ENCODE results near the gene USP21.

USP21 gene

DNA sequence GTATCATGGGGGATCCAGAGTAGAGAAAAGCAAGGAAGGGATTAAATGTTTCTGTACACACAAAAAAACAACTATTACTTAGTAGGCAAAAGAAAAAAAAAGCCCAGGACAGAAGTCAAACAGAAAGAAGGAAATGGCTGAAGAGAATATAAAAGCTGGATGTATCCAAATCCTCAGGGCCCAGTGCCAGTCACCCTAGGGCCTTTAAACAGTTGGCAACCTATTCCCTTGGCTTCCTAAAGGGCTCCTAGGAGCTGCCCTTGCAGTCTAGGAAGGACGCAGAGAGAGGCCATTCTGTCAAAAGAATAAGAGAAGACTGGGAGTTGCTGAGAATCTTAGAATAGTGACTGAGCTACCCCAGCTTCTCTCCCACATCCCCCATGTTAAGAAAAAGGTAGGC, 13.0 kb downstream of the USP21 start:
- no peak for DNase-seq

GRCh38 chr1:161172776-161173376, 13.6 kb downstream of the USP21 start:
- DNase-seq = no peak

- no peak for DNase-seq
Observed at GRCh38 chr1:161173711-161174110, 14.4 kb downstream of the USP21 start.

DNA sequence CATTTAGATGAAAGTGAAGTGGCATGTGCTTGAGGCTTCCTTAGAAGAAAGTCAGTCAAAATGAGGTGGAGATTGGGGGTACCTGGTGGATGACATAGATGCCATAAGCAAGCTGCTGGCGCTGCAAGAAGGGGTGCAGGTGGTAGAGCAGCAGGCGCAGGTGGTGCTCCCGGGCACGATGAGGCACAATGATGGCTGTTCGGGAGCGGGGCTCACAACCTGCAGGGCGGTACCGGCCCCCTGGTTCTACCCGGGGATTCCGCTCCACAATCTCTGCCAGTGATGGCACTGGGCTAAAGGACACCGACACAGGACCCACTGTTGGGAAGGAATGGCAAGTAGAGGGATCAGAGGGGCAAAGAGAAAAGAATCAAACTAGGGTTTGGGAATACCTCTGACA, 15.6 kb downstream of the USP21 start:
- no peak for DNase-seq

DNA sequence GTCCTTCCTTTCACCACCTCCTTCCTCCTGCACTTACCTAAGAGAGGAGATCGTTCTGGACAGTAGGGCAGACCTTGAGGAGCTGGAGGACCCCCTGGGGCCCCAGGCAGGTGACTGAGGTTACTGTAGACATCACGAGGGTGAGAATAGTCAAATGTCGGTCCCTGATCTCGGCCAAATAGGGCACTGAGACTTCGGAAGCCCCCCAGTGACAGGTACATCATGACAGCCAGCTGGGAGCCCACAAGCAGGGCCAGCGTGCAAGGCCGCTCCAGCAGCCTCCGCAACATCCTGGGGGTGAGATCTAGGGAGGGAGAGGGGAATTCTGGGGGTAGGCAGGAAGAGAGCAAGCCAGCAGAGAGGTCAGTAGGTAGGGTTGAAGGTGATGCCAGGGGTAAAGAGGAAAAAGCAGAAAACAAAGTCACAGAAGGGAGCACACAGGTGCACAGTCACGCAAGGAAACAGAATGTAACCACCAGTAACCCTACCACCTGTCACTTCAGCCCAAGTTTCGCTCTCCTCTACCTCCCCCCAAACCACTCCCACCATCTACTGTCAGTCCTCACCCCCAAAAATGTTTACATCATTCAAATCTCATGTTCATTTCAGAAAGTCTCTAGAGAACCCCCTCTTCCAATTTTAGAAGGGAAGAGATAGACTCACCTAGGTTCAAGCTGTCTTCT, 16.6 kb downstream of the USP21 start:
- no peak for DNase-seq

GRCh38 chr1:161176468-161177111, 17.3 kb downstream of the USP21 start:
- DNase-seq = no peak

DNA sequence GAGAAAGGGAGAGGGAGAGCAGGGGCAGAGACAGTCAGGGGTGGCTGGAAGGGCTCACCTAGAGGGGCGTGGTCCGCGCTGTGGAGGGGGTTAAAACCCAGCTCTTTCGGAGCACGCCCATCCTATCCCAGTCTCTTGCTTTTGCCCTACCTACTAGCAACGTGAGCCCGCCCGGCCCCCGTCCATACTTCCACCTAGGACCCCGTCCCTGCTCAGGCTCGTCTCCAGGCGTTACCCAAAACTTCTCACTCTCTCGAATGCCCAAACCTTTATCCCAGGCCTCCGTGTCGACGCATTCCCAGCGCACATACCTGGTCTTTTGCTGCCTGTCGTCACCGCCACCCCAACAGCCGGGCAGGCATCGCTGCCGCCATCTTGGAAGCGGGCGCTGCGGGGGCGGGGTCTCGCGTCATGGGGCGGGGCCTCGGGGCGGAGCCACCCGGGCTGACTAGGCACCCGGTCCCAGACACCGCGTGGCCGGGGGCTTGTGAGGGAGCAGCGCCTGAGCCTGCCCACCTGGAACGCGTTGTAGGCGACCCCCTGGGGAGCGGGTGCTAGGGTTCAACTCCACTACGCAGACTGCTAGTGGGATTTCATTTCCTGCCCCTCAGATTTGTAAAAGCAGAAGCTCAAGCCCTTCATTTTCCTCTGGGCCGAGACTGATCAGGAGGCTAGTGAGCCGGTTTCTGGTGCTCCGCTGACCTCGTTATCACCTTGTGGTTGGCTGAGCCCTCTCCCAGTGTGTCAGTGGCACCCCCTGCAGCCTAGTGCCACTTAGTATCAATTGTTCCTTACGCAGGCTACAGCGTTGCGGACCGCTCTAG, 18.0 kb downstream of the USP21 start, which contains the start of gene B4GALT3:
B4GALT3 (minus strand) TSS at position 396 of the 824 bp plus-strand sequence. CDS start 1,447 bp downstream, outside the sequence.
- DNase-seq = peak; percentile 61

- no peak for DNase-seq
Observed at GRCh38 chr1:161177936-161178244, 18.6 kb downstream of the USP21 start.

DNA sequence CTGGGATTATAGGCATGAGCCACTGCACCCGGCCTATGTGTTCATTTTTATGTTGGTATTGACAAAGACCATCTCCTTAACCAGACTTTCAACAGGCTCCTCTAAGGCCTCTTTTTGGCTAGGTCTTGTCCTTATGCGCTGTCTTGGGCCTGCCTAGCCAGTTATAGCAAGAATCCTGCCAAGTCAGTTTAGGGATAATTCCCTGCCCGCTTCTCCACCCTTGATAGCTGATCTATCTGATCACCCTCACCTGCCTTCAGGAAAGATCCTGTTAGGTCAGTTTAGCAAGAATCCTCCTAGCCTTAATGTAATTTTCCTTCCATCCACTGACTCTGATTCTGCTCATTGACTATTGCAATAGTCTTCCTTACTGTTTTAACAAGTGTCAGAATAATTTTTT, 20.4 kb downstream of the USP21 start:
- DNase-seq = no peak

- peak; percentile 1 for DNase-seq
Observed at GRCh38 chr1:161180639-161181038, 21.3 kb downstream of the USP21 start.

GRCh38 chr1:161182214-161182613, 22.9 kb downstream of the USP21 start:
- no peak for DNase-seq

DNA sequence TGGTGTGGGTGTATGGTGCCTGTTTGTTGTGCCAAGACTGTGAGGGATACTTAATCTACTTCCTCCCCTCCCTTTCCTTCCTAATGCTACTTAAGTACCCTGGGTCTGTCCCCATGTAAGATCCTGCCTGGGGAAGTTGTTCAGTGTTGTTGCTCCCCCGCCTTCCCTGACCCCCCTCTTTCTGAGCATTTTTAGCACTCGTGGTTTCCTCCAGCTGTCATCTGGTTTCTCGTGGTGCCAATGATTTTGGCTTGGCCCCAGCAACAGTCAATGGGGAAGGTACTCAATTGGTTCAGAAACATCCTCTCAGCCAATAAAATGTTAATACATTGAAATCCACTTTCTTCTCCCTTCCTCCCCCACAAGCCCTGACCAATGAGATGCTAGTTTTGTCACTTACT, 26.0 kb downstream of the USP21 start:
- DNase-seq = peak; percentile 97

DNA sequence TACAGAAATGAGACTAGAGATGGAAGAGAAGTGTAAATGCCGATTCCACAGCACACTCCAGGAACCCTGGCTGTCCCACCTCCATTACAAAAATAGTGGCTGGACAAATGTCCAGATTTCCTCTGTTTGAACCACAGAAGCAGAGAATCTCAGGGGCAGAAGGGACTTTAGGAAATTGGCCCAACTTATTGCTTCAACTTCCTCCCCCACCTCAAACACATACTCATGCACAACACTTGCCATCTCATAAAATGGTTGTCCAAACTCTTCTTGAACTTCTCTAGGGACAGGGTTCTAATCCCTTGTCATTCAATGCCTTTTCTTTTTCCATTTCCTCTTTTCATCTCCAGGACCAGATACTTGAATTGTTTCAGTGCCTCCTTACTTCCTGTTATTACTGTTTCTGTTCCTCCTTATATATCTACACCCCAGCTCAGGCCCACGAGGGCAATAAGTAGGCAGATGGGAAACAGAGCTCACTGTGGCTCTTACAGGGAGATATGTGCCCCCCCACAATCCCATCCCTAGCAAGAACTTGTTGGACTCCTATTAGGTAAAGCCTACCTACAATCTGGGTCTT, 26.5 kb downstream of the USP21 start:
- no peak for DNase-seq

DNA sequence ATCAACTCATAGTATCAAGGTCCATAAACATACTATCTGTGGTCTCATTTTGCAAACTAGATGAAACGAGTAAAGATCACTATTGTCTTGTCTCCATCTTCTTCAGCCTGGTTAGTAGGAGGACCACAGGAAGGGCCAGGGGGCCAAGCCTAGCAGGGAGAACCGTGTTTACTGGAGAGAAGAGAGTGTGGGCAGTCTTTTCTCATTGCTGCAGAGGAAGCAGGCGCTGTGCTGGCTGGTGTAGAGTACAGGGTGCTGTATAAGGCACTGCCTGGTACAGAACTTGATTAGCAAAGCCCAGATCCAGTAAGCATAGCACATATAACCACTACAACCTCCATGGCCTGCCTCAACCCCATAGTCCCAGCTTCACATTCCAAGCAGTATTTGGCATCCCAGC, 28.0 kb downstream of the USP21 start:
- no peak for DNase-seq

GRCh38 chr1:161188381-161188780, 29.1 kb downstream of the USP21 start:
- no peak for DNase-seq

- DNase-seq = no peak
Observed at GRCh38 chr1:161189036-161189435, 29.7 kb downstream of the USP21 start.

- peak; percentile 4 for DNase-seq
Observed at GRCh38 chr1:161190962-161191521, 31.7 kb downstream of the USP21 start.

GRCh38 chr1:161191971-161192370, 32.7 kb downstream of the USP21 start:
- no peak for DNase-seq

- peak; percentile 5 for DNase-seq
Observed at GRCh38 chr1:161192476-161193465, 33.5 kb downstream of the USP21 start.

GRCh38 chr1:161193561-161194235, 34.4 kb downstream of the USP21 start:
- DNase-seq = no peak

DNA sequence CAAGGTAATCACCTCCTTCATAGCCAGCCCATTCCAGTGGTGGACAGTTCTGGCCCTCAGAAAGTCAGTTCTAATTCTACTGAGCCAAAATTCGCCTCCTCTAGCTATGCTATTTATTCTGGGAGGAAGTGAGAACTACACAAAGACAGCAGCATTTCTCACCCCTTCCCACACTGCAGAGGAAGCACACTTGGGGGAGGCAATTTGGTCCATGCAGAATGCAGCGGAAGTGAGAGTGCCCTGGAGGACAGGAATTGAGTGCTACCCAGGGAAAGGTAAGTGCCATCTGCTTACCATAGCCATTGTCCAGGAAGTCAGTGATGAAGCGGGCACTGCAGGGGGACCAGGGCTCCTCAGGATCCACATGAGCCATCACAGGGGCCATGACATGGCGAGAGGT, 35.9 kb downstream of the USP21 start:
- DNase-seq = no peak

All from NCI-H524 treated with DMSO at 0.1 percent for 48 hours (cell line).